ENCODE measurements around the gene CYP2A7.

- TF ChIP-seq CTCF (IDR thresholded peaks at IDR 0.05; ENCODE audit: insufficient read depth, low read length), result no peak
- no peak for TF ChIP-seq REST (IDR thresholded peaks at IDR 0.05; ENCODE audit: insufficient replicate concordance, low read depth)
- no peak for TF ChIP-seq GABPA (IDR thresholded peaks at IDR 0.05; ENCODE audit: low read depth)
- no peak for TF ChIP-seq POLR2AphosphoS5 (IDR thresholded peaks at IDR 0.05; ENCODE audit: low read depth)
These were observed 9.8 kb downstream of the CYP2A7 start for GRCh38 chr19:40872209-40872608.

Measured in HL-60 (cell line).